ENCODE results near the gene AOC3.
"Not testable (repeated sequence)": the region's sequence is repeated elsewhere in the genome, so short reads cannot be mapped to it uniquely, and the experiment has no call there.

Gene AOC3

GRCh38 chr17:42894283-42895184 lies 43.5 kb downstream of the AOC3 start:
- Mint-ChIP-seq H3K4me3 (no peak overlapping the region), H3K27me3 (peaks cover 2% of the 10 kb centered on the region), H3K4me1 (no peaks in the 10 kb centered on the region), H3K9me3 (no peaks in the 10 kb centered on the region), H3K36me3 (no peaks in the 10 kb centered on the region), H3K27ac (no peak overlapping the region)

- H3K9me3 Mint-ChIP-seq = no peaks in the 10 kb centered on the region
- H3K36me3 Mint-ChIP-seq = no peaks in the 10 kb centered on the region
- no peak overlapping the region for H3K27ac Mint-ChIP-seq
- no peak overlapping the region for H3K4me3 Mint-ChIP-seq
- H3K4me1 Mint-ChIP-seq = no peaks in the 10 kb centered on the region
- H3K27me3 Mint-ChIP-seq = peaks cover 2% of the 10 kb centered on the region
These were observed 44.2 kb downstream of the AOC3 start for GRCh38 chr17:42895185-42895555.

GRCh38 chr17:42898147-42898811 lies 47.3 kb downstream of the AOC3 start:
- Mint-ChIP-seq H3K27me3 (peaks cover 2% of the 10 kb centered on the region), H3K36me3 (no peaks in the 10 kb centered on the region), H3K4me1 (no peaks in the 10 kb centered on the region), H3K27ac (no peak overlapping the region), H3K9me3 (no peaks in the 10 kb centered on the region), H3K4me3 (no peak overlapping the region)

- H3K36me3 Mint-ChIP-seq, H3K27ac Mint-ChIP-seq, H3K9me3 Mint-ChIP-seq, H3K4me1 Mint-ChIP-seq, H3K4me3 Mint-ChIP-seq, H3K27me3 Mint-ChIP-seq: not testable (repeated sequence)
These were observed 49.0 kb downstream of the AOC3 start for GRCh38 chr17:42899981-42900380.

- Mint-ChIP-seq H3K4me3 (no peak within 1 kb of the TSS), H3K36me3 (no peaks in the 10 kb centered on the region), H3K27me3 (no peaks in the 10 kb centered on the region), H3K4me1 (no peaks in the 10 kb centered on the region), H3K9me3 (no peaks in the 10 kb centered on the region), H3K27ac (no peak within 1 kb of the TSS)
These were observed 49.7 kb downstream of the AOC3 start, which contains the start of gene G6PC1 for GRCh38 chr17:42900460-42901331. TSS of gene G6PC1 (plus strand) at chr17:42900799. CDS start at chr17:42900877, 78 bp downstream.

GRCh38 chr17:42901535-42902229 lies 50.7 kb downstream of the AOC3 start:
- Mint-ChIP-seq H3K36me3 (no peaks in the 10 kb centered on the region), H3K4me3 (no peak overlapping the region), H3K4me1 (no peaks in the 10 kb centered on the region), H3K9me3 (no peaks in the 10 kb centered on the region), H3K27me3 (no peaks in the 10 kb centered on the region), H3K27ac (no peak overlapping the region)

GRCh38 chr17:42904110-42904469 lies 53.1 kb downstream of the AOC3 start:
- H3K36me3 Mint-ChIP-seq = no peaks in the 10 kb centered on the region
- no peaks in the 10 kb centered on the region for H3K9me3 Mint-ChIP-seq
- H3K27me3 Mint-ChIP-seq = no peaks in the 10 kb centered on the region
- no peak overlapping the region for H3K4me3 Mint-ChIP-seq
- H3K27ac Mint-ChIP-seq = no peak overlapping the region
- no peaks in the 10 kb centered on the region for H3K4me1 Mint-ChIP-seq

GRCh38 chr17:42906772-42907446 lies 55.9 kb downstream of the AOC3 start:
- Mint-ChIP-seq H3K4me1 (no peaks in the 10 kb centered on the region), H3K36me3 (no peaks in the 10 kb centered on the region), H3K9me3 (no peaks in the 10 kb centered on the region), H3K27ac (no peak overlapping the region), H3K4me3 (no peak overlapping the region), H3K27me3 (no peaks in the 10 kb centered on the region)
